ENCODE data around the gene VSTM2B. TPM values are rescaled to one million over a fixed set of nuclear protein-coding genes. Genes with fewer than 3 reads are reported as not detected.

VSTM2B gene
- total RNA-seq, 1 experiment from 2014 or later, result not detected

DNA sequence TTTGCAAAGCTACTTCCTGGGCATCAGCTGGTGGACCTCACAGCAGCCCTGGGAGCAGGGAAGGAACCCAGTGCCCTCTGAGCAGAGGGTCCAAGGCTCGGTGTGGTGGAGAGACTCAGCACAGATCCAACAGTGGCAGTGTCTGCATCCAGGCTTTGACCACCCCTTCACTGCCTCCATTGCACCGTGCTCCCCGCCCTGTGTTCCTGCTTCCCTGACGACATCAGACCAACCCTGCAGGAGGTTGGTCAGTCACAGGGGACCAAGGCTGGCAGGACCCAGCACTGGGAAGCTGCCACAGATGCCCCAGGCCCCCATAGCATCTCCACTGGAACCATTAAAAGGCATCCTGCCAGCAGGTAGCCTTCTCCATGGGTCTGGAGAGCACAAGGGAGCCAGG is 7.8 kb upstream of the VSTM2B start:
- BruUV-seq (replicated peaks), result no TSS peak
- Histone ChIP-seq H2AFZ (no peak overlapping the region), H3K27me3 (ENCODE audit: insufficient read depth, low read depth) (peaks cover 68% of the 10 kb centered on the region), H3K9me3 (ENCODE audit: insufficient read depth, low read depth) (no peaks in the 10 kb centered on the region), H3K4me3 (no peak overlapping the region), H3F3A (ENCODE audit: insufficient read depth, low read depth) (no peaks in the 10 kb centered on the region), H3K36me3 (ENCODE audit: low read depth) (no peaks in the 10 kb centered on the region), H3K79me2 (ENCODE audit: low read depth) (no peaks in the 10 kb centered on the region), H3K4me1 (replicated peaks; ENCODE audit: insufficient read depth) (no peaks in the 10 kb centered on the region), H4K20me1 (ENCODE audit: insufficient read depth) (no peaks in the 10 kb centered on the region), H3K9me2 (ENCODE audit: insufficient read depth) (no peaks in the 10 kb centered on the region), H3K27ac (no peak overlapping the region), H3K4me2 (no peak overlapping the region)
- TF ChIP-seq EZH2 (IDR thresholded peaks at IDR 0.05; ENCODE audit: low read depth), result no peak
- TF ChIP-seq, protein P1, sequence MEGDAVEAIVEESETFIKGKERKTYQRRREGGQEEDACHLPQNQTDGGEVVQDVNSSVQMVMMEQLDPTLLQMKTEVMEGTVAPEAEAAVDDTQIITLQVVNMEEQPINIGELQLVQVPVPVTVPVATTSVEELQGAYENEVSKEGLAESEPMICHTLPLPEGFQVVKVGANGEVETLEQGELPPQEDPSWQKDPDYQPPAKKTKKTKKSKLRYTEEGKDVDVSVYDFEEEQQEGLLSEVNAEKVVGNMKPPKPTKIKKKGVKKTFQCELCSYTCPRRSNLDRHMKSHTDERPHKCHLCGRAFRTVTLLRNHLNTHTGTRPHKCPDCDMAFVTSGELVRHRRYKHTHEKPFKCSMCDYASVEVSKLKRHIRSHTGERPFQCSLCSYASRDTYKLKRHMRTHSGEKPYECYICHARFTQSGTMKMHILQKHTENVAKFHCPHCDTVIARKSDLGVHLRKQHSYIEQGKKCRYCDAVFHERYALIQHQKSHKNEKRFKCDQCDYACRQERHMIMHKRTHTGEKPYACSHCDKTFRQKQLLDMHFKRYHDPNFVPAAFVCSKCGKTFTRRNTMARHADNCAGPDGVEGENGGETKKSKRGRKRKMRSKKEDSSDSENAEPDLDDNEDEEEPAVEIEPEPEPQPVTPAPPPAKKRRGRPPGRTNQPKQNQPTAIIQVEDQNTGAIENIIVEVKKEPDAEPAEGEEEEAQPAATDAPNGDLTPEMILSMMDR (conservative IDR thresholded peaks at IDR 0.05), result no peak
- no peak for DNase-seq
- intact Hi-C loops (cut with micrococcal nuclease; ENCODE audit: unreplicated experiment), result no loop called here
- CTCF ChIA-PET, result no interaction called here
- POLR2A ChIA-PET (ENCODE audit: unreplicated experiment), result no interaction called here

DNA sequence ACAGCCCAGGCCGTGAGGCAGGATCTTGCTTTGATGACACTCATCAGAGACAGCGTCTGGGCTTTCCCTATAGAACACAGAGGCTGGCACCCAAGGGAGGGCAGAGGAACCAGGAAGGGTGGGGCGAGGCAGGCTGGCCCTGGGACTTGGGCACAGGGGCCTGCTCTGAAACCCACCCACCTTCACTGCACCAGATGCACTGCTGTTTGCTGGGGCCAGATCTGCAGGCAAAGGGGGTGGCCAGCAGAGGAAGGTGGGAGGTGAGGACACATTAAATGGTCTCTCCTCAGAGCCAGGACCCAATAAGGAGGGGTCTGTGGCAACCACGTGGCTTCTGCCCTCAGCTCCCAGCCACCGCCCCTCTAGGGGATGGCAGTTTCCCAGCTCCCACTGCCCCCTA is 6.6 kb upstream of the VSTM2B start:
- TF ChIP-seq, protein P1 (conservative IDR thresholded peaks at IDR 0.05), result no peak
- TF ChIP-seq EZH2 (IDR thresholded peaks at IDR 0.05; ENCODE audit: low read depth), result no peak
- H3K9me3 ChIP-seq (ENCODE audit: insufficient read depth, low read depth), result no peaks in the 10 kb centered on the region
- no peaks in the 10 kb centered on the region for H3K79me2 ChIP-seq (ENCODE audit: low read depth)
- no peak overlapping the region for H2AFZ ChIP-seq
- peaks cover 80% of the 10 kb centered on the region for H3K27me3 ChIP-seq (ENCODE audit: insufficient read depth, low read depth)
- BruUV-seq (replicated peaks), result no TSS peak
- intact Hi-C loops (cut with micrococcal nuclease; ENCODE audit: unreplicated experiment), result no loop called here
- H4K20me1 ChIP-seq (ENCODE audit: insufficient read depth), result no peaks in the 10 kb centered on the region
- no peaks in the 10 kb centered on the region for H3K36me3 ChIP-seq (ENCODE audit: low read depth)
- H3K4me1 ChIP-seq (replicated peaks; ENCODE audit: insufficient read depth), result no peaks in the 10 kb centered on the region
- no peak overlapping the region for H3K4me2 ChIP-seq
- CTCF ChIA-PET, result no interaction called here
- no peak for DNase-seq
- H3F3A ChIP-seq (ENCODE audit: insufficient read depth, low read depth), result no peaks in the 10 kb centered on the region
- H3K9me2 ChIP-seq (ENCODE audit: insufficient read depth), result no peaks in the 10 kb centered on the region
- H3K4me3 ChIP-seq, result no peak overlapping the region
- no peak overlapping the region for H3K27ac ChIP-seq
- POLR2A ChIA-PET (ENCODE audit: unreplicated experiment), result no interaction called here

DNA sequence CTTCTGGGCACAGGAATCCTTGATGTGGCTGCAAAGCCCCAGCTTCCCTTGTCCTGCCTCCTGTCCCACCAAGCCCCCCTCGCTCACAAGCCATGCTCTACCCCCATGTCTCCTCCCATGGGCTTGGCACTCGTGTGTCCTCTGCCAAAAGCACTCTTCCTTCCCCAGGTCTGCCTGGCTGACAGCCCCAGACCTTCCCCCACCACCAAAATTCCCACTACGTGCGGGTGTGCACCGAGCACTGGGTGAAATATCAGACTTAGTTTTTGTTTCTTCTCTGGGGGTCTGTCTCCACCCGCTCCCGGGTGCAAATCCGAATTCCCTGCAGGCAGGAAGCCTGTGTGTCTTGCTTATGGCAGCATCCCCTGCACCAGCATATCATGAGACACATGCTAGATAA is 5.9 kb upstream of the VSTM2B start:
- Histone ChIP-seq H3K4me3 (no peak overlapping the region), H3K4me2 (no peak overlapping the region), H3K79me2 (ENCODE audit: low read depth) (no peaks in the 10 kb centered on the region), H3K9me2 (ENCODE audit: insufficient read depth) (no peaks in the 10 kb centered on the region), H3K27ac (no peak overlapping the region), H4K20me1 (ENCODE audit: insufficient read depth) (no peaks in the 10 kb centered on the region), H3K27me3 (ENCODE audit: insufficient read depth, low read depth) (peaks cover 78% of the 10 kb centered on the region), H2AFZ (no peak overlapping the region), H3K4me1 (replicated peaks; ENCODE audit: insufficient read depth) (no peaks in the 10 kb centered on the region), H3F3A (ENCODE audit: insufficient read depth, low read depth) (no peaks in the 10 kb centered on the region), H3K9me3 (ENCODE audit: insufficient read depth, low read depth) (no peaks in the 10 kb centered on the region), H3K36me3 (ENCODE audit: low read depth) (no peaks in the 10 kb centered on the region)
- BruUV-seq (replicated peaks), result no TSS peak
- no peak for DNase-seq
- POLR2A ChIA-PET (ENCODE audit: unreplicated experiment), result no interaction called here
- no peak for TF ChIP-seq EZH2 (IDR thresholded peaks at IDR 0.05; ENCODE audit: low read depth)
- TF ChIP-seq, protein P1 (conservative IDR thresholded peaks at IDR 0.05), result no peak
- CTCF ChIA-PET, result no interaction called here
- intact Hi-C loops (cut with micrococcal nuclease; ENCODE audit: unreplicated experiment), result no loop called here
